GM12891 (cell line): ENCODE data around the gene F10.

Source experiments
- POLR2A ChIP-seq: IDR thresholded peaks from 2 replicates; pipeline ENCODE4 v1.6.1; 2011; ENCODE audit warnings: low read depth, low read length, control low read depth
- POLR2AphosphoS5 ChIP-seq: IDR thresholded peaks from 2 replicates; pipeline ENCODE4 v1.6.1; 2011; ENCODE audit warnings: low read depth, low read length, control low read depth
- SPI1 ChIP-seq: IDR thresholded peaks from 2 replicates; pipeline ENCODE4 v1.6.1; 2011; ENCODE audit warnings: low read depth, low read length, control low read depth
- TAF1 ChIP-seq: IDR thresholded peaks from 2 replicates; pipeline ENCODE4 v1.6.1; 2011; ENCODE audit warnings: low read depth, low read length, control low read depth

DNA sequence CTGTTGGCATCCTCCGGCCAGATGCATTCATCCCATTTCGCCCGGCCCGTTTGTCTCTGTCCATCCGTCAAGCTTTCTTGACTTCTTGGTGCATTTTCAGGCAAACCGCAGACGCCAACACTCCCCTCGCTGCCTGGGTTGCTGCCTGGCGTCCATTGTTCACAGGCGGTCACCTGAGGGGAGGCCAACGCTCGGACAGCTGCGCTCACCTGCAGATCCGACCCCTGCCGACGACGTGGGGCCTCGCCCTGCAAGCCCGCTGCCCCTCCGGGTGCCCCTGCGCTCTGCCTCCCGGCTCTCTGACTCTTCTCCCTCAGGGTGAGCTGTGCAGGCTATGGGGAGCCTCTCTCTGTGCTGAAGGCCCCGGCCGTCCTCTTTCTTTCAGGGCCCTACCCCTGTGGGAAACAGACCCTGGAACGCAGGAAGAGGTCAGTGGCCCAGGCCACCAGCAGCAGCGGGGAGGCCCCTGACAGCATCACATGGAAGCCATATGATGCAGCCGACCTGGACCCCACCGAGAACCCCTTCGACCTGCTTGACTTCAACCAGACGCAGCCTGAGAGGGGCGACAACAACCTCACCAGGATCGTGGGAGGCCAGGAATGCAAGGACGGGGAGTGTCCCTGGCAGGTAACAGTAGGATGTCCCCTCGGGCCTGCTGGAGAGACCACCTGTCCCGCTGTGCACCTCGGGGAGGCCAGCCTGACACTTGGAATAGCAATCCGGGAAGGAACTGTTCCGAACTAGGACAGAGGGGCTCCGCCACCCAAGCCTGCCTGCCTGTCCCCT is 21.1 kb downstream of the F10 start:
- TF ChIP-seq POLR2A (no peak), POLR2AphosphoS5 (no peak), TAF1 (no peak), SPI1 (no peak)
